Measurements from ENCODE around the gene GPX4. TPM values are rescaled to one million over a fixed set of nuclear protein-coding genes. Genes with fewer than 3 reads are reported as not detected.

Gene GPX4
- polyA plus RNA-seq, 1 of the 3 experiments (the other 2 are of a cell fraction), result 925 TPM

DNA sequence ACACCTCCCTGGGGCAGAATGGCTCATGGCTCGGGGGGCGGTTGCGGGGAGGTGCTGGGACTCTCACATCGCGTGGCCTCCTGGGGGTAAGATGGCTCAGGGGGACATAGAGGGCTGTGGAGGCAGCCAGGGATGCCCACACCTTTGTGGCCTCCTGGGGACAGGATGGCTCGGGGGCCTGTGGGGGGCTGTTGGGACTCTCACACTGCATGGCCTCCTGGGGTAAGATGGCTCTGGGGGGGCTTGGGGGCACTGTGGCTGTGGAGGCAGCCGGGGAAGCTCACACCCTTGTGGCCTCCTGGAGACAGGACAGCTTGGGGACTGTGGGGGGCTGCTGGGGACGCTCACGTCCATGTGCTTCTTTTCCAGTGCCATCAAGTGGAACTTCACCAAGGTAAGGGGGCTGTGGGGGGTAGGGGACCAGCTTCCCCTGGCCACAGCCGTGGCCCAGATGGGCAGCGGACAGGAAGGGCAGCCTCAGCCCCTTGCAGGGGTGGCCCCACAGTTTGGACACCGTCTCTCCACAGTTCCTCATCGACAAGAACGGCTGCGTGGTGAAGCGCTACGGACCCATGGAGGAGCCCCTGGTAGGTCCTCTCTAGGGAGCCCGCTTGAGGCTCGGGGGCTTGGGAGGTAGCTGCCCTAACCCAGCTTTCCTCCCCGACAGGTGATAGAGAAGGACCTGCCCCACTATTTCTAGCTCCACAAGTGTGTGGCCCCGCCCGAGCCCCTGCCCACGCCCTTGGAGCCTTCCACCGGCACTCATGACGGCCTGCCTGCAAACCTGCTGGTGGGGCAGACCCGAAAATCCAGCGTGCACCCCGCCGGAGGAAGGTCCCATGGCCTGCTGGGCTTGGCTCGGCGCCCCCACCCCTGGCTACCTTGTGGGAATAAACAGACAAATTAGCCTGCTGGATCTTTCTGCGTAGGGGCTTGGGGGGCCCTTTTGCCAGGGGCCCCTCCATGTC lies 2.4 kb downstream of the GPX4 start:
- no peaks in the 10 kb centered on the region for H3K9me2 ChIP-seq
- no peak for TF ChIP-seq EZH2phosphoT487 (IDR thresholded peaks at IDR 0.05; ENCODE audit: borderline replicate concordance, low read depth)
- no peak for TF ChIP-seq FOSL2 (IDR thresholded peaks at IDR 0.05; ENCODE audit: borderline replicate concordance, low read depth)
- TF ChIP-seq, protein P1, sequence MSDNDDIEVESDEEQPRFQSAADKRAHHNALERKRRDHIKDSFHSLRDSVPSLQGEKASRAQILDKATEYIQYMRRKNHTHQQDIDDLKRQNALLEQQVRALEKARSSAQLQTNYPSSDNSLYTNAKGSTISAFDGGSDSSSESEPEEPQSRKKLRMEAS (IDR thresholded peaks at IDR 0.05; ENCODE audit: low read depth), result no peak
- TF ChIP-seq RCOR1 (IDR thresholded peaks at IDR 0.05; ENCODE audit: low read length), result no peak
- TF ChIP-seq, protein P2, sequence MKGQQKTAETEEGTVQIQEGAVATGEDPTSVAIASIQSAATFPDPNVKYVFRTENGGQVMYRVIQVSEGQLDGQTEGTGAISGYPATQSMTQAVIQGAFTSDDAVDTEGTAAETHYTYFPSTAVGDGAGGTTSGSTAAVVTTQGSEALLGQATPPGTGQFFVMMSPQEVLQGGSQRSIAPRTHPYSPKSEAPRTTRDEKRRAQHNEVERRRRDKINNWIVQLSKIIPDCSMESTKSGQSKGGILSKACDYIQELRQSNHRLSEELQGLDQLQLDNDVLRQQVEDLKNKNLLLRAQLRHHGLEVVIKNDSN (IDR thresholded peaks at IDR 0.05; ENCODE audit: borderline replicate concordance, low read depth), result no peak
- no peak for TF ChIP-seq EP300 (IDR thresholded peaks at IDR 0.05; ENCODE audit: borderline replicate concordance in 1 of 2, low read depth in 1 of 2, low read length in 1 of 2)
- no peak for TF ChIP-seq SMC3 (IDR thresholded peaks at IDR 0.05; ENCODE audit: low read depth, low read length)
- TF ChIP-seq, protein P3, sequence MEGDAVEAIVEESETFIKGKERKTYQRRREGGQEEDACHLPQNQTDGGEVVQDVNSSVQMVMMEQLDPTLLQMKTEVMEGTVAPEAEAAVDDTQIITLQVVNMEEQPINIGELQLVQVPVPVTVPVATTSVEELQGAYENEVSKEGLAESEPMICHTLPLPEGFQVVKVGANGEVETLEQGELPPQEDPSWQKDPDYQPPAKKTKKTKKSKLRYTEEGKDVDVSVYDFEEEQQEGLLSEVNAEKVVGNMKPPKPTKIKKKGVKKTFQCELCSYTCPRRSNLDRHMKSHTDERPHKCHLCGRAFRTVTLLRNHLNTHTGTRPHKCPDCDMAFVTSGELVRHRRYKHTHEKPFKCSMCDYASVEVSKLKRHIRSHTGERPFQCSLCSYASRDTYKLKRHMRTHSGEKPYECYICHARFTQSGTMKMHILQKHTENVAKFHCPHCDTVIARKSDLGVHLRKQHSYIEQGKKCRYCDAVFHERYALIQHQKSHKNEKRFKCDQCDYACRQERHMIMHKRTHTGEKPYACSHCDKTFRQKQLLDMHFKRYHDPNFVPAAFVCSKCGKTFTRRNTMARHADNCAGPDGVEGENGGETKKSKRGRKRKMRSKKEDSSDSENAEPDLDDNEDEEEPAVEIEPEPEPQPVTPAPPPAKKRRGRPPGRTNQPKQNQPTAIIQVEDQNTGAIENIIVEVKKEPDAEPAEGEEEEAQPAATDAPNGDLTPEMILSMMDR (IDR thresholded peaks at IDR 0.05), result no peak
- no peak for TF ChIP-seq RFX5 (IDR thresholded peaks at IDR 0.05; ENCODE audit: low read length)
- H4K20me1 ChIP-seq (ENCODE audit: insufficient read depth), result peaks cover 21% of the 10 kb centered on the region; the same call in 1 of the 2 replicates
- peaks cover 34% of the 10 kb centered on the region for H3F3A ChIP-seq (replicated peaks; ENCODE audit: insufficient read depth)
- H3K79me2 ChIP-seq (ENCODE audit: insufficient read depth), result peaks cover 18% of the 10 kb centered on the region; the same call in 1 of the 2 replicates
- POLR2A ChIA-PET, result interaction anchor here (1.3 kb wide), 1 partner anchor 24 kb away, joined by 3 read pairs; no protein-coding TSS in a partner anchor
- no peak overlapping the region for H3K27ac ChIP-seq (ENCODE audit: low read depth in 2 of 2, low read length in 1 of 2)
- H3K9me3 ChIP-seq, result no peaks in the 10 kb centered on the region
- no peak overlapping the region for H3K9ac ChIP-seq
- H3K4me2 ChIP-seq, result peak overlapping the region; percentile 98; the same call in 1 of the 2 replicates
- CTCF ChIA-PET, result interaction anchor here (0.6 to 1.9 kb wide), 6 partner anchors 18 to 138 kb away, joined by 3 to 5 read pairs (median 4); no protein-coding TSS in a partner anchor
- WGBS (ENCODE audit: low lambda C conversion rate), result 100% methylated on average over 10 of the region's 32 CpGs
- no peaks in the 10 kb centered on the region for H3K27me3 ChIP-seq (ENCODE audit: insufficient read depth)
- H2AFZ ChIP-seq (ENCODE audit: low read depth), result no peak overlapping the region
- H3K4me1 ChIP-seq (ENCODE audit: control insufficient read depth in 1 of 2, insufficient read depth in 2 of 2, low read depth in 1 of 2, low read length in 1 of 2), result peaks cover 21 to 22% of the 10 kb centered on the region in 2 experiments; a peak in 3 of 4 replicates
- peaks cover 0 to 34% of the 10 kb centered on the region in 2 experiments for H3K36me3 ChIP-seq (replicated peaks in 1 of 2; ENCODE audit: control insufficient read depth in 1 of 2, insufficient read depth in 2 of 2, low read length in 1 of 2)
- no peak overlapping the region for H3K4me3 ChIP-seq (ENCODE audit: low read depth in 2 of 2, low read length in 1 of 2)
- DNase-seq, result no peak
